Measurements from ENCODE around the gene KDM4F.

Gene KDM4F

DNA sequence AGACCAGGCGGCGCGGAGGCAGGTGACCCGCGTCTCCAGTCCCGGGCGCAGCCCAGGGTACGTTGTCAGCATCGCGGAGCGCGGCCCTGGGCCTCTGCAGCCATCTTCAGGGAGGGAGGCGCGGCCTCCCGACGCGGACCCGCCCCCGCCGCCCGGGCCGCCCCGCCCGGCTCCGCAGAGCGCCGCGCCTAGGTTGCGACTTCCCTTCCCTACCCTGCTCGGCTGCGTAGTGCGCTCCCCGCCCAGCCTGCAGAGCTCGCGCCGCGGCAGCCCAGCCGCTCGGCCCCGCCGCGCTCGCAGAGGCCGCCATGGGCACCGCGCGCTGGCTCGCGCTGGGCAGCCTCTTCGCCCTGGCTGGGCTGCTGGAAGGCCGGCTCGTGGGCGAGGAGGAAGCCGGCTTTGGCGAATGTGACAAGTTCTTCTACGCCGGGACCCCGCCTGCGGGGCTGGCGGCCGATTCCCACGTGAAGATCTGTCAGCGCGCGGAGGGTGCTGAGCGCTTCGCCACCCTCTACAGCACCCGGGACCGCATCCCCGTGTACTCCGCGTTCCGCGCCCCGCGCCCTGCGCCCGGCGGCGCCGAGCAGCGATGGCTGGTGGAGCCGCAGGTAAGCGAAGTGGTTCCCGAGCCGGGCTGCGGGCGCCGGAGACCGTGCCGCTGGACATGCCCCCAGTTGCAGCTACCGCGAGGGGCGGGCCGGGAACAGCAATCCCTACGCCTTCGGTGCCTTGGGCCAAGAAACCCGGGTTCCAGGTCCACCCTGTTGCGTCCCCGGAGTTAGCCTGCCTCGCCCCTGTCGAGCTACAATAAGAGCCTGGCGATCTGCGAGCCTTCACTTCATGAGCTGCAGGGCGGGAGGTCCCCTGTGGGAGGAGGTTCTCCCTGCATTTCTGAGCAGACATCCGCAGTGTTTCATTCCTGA, 40.7 kb downstream of the KDM4F start, which contains the start of gene ENDOD1:
Gene ENDOD1 (plus strand): TSS at position 227 of the 923 bp plus-strand sequence. CDS start 82 bp downstream, at position 309.
- H3K9me3 ChIP-seq (ENCODE audit: low read depth, low read length), result no peaks in the 10 kb centered on the region
- H3K4me3 ChIP-seq, result peak within 1 kb of the TSS; percentile 88
- no peak for DNase-seq (ENCODE audit: low read depth, low spot score)
- no peak within 1 kb of the TSS for H3K27ac ChIP-seq
- no peak within 1 kb of the TSS for H3K9ac ChIP-seq (ENCODE audit: insufficient read length)
- no peak for TF ChIP-seq FOXP2 (optimal IDR thresholded peaks at IDR 0.05; ENCODE audit: control extremely low read depth, extremely low read length, insufficient read depth)
- no peak for TF ChIP-seq EZH2 (IDR thresholded peaks at IDR 0.05)
- H3K36me3 ChIP-seq (ENCODE audit: insufficient read depth, low read length), result no peaks in the 10 kb centered on the region

DNA sequence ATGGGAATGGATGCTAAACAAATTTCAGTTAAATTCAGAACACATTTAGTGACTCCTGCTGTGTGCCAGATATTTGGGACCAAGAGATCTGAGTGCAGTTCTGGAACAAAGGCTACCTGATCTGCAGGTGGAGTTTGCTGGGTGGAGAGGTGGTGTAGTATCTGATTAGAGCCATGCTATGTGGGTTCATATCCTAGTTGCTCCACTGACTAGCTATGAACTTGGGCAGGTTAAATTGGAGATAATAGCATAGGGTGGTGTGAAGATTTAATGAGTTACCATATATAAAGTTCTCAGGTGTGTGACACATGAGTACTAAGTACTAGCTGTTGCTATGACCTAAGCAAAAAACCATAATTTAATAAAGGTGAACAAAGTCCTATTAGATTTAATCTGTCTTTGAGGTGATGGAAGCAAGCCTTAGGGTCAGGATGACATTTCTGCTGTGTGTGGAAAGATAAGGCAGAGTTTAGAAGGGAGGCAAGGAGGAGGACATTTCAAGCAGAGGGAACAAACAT, 42.5 kb downstream of the KDM4F start:
- DNase-seq (ENCODE audit: low read depth, low spot score), result no peak
- no peaks in the 10 kb centered on the region for H3K9me3 ChIP-seq (ENCODE audit: low read depth, low read length)
- TF ChIP-seq FOXP2 (optimal IDR thresholded peaks at IDR 0.05; ENCODE audit: control extremely low read depth, extremely low read length, insufficient read depth) (no peak), POLR2AphosphoS5 (IDR thresholded peaks at IDR 0.05; ENCODE audit: borderline replicate concordance, low read depth, low read length) (no peak), EZH2 (IDR thresholded peaks at IDR 0.05) (no peak)
- no peak overlapping the region for H3K9ac ChIP-seq (ENCODE audit: insufficient read length)
- no peak overlapping the region for H3K4me3 ChIP-seq
- no peak overlapping the region for H3K27ac ChIP-seq
- H3K36me3 ChIP-seq (ENCODE audit: insufficient read depth, low read length), result no peaks in the 10 kb centered on the region

DNA sequence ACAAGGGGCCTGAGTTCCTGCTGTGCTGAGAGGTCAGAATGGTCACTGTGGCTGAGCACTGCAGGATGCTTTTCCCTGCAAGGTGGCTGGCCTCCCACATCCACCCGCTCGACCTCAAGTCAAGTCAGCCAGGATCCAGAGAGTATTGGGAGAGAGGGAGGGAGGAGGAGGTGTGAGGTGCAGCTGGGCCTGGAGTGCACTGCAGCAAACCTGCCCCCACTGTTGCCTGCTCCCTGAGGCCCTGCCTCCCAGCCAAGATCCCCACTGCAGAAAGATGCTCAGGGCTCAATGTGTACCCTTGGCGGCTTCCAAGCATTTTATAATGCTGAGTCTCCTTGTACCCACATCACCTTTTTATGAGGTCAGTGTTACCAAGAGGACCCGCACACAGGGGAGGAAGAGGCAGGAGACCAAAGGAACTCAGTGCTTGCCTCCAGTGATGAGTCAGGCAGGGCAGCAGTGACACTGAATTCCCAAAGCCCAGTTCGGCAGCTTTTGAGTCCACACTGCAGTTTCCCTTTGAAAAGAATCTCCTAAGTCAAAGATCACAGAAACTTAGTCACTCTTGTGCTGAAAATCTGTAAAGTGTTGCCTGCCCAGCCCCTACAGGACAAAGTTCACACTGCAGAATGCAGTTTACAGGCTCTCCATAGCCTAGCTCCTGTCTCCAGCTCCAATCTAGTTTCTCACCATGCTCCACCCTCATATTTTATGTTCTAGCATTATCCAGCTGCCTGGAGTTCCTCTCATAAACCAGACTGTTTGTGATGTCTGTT, 43.5 kb downstream of the KDM4F start:
- Histone ChIP-seq H3K4me3 (no peak overlapping the region), H3K9me3 (ENCODE audit: low read depth, low read length) (no peaks in the 10 kb centered on the region), H3K36me3 (ENCODE audit: insufficient read depth, low read length) (no peaks in the 10 kb centered on the region), H3K27ac (no peak overlapping the region), H3K9ac (ENCODE audit: insufficient read length) (no peak overlapping the region)
- DNase-seq (ENCODE audit: low read depth, low spot score), result no peak
- TF ChIP-seq EZH2 (IDR thresholded peaks at IDR 0.05), result no peak
- TF ChIP-seq FOXP2 (optimal IDR thresholded peaks at IDR 0.05; ENCODE audit: control extremely low read depth, extremely low read length, insufficient read depth), result no peak
- TF ChIP-seq POLR2AphosphoS5 (IDR thresholded peaks at IDR 0.05; ENCODE audit: borderline replicate concordance, low read depth, low read length), result no peak

DNA sequence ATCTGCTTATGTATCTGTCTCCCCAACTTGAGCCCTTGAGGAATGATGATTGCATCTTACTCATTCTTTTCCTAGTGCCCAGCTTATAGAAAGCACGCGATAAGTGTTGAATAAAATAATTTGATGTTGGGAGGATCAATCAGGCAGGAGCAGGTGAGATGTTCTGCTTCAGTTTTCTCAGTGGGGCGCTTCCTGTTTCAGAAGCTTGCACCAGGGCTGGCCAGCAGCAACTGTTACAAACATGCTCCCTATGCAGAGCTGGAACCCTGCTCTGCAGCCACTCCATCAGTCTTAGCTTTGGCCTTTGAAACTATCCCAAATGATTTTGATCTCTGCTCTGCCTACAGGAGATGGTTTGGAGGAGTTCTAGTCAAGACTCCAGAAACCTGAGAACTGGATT, 44.3 kb downstream of the KDM4F start:
- no peak for DNase-seq (ENCODE audit: low read depth, low spot score)
- Histone ChIP-seq H3K9me3 (ENCODE audit: low read depth, low read length) (no peaks in the 10 kb centered on the region), H3K27ac (no peak overlapping the region), H3K4me3 (no peak overlapping the region), H3K9ac (ENCODE audit: insufficient read length) (no peak overlapping the region), H3K36me3 (ENCODE audit: insufficient read depth, low read length) (no peaks in the 10 kb centered on the region)
- TF ChIP-seq POLR2AphosphoS5 (IDR thresholded peaks at IDR 0.05; ENCODE audit: borderline replicate concordance, low read depth, low read length) (no peak), EZH2 (IDR thresholded peaks at IDR 0.05) (no peak), FOXP2 (optimal IDR thresholded peaks at IDR 0.05; ENCODE audit: control extremely low read depth, extremely low read length, insufficient read depth) (no peak)

DNA sequence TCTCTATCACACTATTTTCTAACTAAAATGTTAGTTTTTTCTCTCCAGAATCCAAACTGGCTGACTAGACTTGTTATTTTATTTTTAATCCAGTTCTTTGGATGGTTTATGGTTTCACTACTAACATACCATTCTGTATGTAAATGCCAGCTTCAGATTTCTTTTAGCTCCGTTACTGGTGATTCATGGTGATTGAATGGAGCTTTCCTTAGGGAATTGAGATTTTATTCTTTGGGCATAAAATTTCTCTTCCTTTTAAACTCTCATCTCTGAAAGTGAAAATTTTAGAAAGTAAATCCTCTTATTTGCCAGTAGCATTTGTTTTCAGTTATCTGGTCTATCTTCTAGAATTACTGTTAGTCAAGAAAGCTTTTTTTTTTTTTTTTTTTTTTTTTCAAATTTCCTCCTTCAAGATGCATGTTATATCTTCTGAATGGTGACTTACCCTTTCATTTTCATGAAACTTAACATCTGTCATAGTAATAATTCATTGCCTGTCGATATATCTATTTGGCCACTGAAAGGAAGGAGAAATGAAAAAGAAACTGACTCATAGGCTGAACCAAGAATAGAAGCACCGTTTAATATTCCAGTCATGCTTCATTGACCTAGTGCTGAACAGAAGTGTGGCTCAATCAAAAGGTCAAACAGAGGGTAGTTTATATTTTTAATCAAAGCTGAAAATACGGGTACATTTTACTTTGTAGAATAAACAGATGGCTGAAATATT, 46.8 kb downstream of the KDM4F start:
- no peak for DNase-seq (ENCODE audit: low read depth, low spot score)
- TF ChIP-seq EZH2 (IDR thresholded peaks at IDR 0.05) (no peak), FOXP2 (optimal IDR thresholded peaks at IDR 0.05; ENCODE audit: control extremely low read depth, extremely low read length, insufficient read depth) (no peak), POLR2AphosphoS5 (IDR thresholded peaks at IDR 0.05; ENCODE audit: borderline replicate concordance, low read depth, low read length) (no peak)
- Histone ChIP-seq H3K9ac (ENCODE audit: insufficient read length) (no peak overlapping the region), H3K4me3 (no peak overlapping the region), H3K36me3 (ENCODE audit: insufficient read depth, low read length) (no peaks in the 10 kb centered on the region), H3K9me3 (ENCODE audit: low read depth, low read length) (no peaks in the 10 kb centered on the region), H3K27ac (no peak overlapping the region)

DNA sequence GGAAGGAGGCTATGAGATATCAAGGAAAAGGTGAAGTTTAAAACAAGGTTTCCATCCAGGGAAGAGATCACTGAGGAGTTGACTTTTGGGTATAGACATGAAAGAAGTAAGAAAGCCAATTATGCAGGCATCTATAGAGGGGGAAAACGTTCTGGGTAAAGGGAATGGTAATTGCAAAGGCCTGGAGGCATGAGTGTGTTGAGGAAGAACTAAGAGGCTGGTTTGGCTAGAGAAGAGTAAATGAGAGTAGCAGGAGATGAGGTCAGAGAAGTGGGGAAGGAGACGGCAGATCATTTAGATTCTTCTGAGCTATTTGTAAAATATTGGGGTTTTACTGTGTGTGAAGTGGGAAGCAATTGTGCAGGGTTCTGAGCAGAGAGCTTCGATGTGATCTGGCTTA, 48.0 kb downstream of the KDM4F start:
- Histone ChIP-seq H3K9ac (ENCODE audit: insufficient read length) (no peak overlapping the region), H3K36me3 (ENCODE audit: insufficient read depth, low read length) (no peaks in the 10 kb centered on the region), H3K4me3 (no peak overlapping the region), H3K9me3 (ENCODE audit: low read depth, low read length) (no peaks in the 10 kb centered on the region), H3K27ac (no peak overlapping the region)
- TF ChIP-seq FOXP2 (optimal IDR thresholded peaks at IDR 0.05; ENCODE audit: control extremely low read depth, extremely low read length, insufficient read depth) (no peak), POLR2AphosphoS5 (IDR thresholded peaks at IDR 0.05; ENCODE audit: borderline replicate concordance, low read depth, low read length) (no peak), EZH2 (IDR thresholded peaks at IDR 0.05) (no peak)
- DNase-seq (ENCODE audit: low read depth, low spot score), result no peak

DNA sequence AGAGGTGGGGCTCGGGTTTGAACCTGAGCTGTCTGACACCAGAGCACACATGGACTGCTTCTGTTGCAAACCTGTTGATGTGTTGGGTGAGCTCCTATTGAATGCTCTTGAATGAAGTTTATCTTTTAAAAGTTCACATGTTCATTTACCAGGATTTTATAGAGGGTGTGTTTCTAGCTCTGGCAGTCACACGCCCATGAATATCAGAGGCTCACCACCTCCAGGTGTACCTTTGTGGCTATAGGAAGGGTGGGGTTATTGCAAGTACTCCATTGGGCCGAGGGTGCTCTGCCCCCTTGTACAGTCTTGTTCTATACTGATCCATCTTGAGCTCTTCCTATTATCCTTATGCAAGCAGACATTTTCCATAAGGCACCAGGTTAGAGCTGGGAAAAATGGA, 49.6 kb downstream of the KDM4F start:
- TF ChIP-seq POLR2AphosphoS5 (IDR thresholded peaks at IDR 0.05; ENCODE audit: borderline replicate concordance, low read depth, low read length) (no peak), EZH2 (IDR thresholded peaks at IDR 0.05) (no peak), FOXP2 (optimal IDR thresholded peaks at IDR 0.05; ENCODE audit: control extremely low read depth, extremely low read length, insufficient read depth) (no peak)
- no peak overlapping the region for H3K4me3 ChIP-seq
- H3K9me3 ChIP-seq (ENCODE audit: low read depth, low read length), result no peaks in the 10 kb centered on the region
- H3K9ac ChIP-seq (ENCODE audit: insufficient read length), result no peak overlapping the region
- no peak overlapping the region for H3K27ac ChIP-seq
- DNase-seq (ENCODE audit: low read depth, low spot score), result no peak
- no peaks in the 10 kb centered on the region for H3K36me3 ChIP-seq (ENCODE audit: insufficient read depth, low read length)

All from SK-N-MC (cell line).